ENCODE data around the gene OR5B21.

Gene OR5B21

DNA sequence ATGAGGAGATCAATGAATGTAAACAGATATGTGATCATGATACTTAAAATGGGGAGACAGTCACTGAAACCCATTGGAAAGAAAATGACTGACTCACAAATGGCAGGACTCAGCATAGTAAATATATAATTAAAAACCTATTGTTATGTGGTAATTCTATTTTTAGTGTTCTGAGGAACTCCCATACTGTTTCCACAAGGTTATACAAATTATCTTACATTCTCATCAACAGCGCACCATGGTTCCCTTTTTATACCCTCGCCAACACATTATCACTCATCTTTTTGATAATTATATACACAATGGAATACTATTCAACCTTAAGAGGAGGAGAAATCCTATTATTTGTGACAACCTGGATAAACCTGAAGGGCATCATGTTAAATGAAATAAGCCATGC is 17.1 kb downstream of the OR5B21 start:
- DNase-seq = no peak

DNA sequence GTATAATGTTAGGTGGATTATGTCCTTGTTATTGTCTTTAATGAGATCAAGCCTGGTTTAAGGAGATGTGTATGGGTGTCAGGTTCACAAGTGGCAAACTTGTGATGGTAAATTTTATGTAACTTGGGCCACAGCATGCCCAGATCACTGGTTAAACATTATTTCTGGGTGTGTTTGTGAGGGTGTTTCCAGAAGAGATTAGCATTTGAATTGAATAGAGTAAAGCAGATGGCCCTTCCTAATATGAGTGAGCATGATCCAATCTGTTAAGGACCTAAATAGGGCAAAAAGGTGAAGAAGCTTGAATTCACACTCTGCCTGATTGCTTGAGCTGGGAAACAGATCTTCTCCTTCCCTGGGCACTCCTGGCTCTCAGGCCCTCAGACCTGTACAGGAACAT is 20.7 kb downstream of the OR5B21 start:
- DNase-seq = no peak

DNA sequence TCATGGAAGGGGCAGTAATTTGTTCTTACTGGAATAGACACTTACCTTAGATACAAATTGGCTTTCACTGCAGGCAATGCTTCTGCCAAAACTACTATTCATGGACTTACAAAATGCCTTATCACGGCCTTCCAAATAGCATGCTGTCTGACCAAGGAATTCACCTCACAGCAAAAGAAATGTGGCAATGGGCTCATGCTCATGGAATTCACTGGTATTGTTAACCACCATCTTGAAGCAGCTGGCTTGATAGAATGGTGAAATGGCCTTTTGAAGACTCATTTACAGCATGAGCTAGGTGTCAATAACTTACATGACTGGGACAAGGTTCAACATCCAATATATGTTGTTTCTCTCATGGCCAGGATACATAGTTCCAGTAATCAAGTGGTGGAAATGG is 21.9 kb downstream of the OR5B21 start:
- DNase-seq = no peak

DNA sequence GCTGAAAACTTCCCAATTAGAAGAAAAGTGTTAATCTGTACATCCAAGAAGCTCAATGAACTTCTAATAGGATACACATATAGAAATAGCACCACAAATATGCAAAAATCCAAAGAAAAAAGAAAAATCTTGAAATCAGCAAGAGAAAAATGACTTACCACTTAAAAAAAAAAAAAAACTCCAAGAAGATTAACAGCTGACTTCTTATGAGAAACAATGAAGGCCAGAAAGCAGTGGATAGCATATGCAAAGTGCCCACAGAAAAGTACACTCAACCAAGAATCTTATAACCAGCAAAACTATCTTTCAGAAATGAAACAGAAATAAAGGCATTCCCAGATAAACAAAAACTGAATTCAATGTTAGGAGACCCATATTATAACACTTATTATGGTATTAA is 36.0 kb downstream of the OR5B21 start:
- no peak for DNase-seq

DNA sequence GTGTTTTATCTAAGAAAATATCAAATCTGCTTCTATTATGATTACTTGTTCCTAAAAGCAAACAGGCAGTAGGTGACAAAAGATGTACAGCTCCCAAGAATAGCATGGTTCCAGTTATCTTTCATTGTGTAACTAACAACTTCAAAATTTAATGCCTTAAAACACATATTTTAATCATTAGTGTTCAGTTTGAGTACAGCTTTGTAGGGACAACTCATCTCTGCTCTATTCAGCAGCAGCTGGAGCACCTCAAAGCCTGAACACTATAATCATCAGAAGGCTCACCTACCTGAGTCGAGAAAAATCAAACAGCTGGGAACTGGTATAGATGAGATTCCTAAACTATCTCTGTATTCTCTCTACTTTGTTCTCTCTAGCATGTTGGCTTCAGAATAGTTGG is 41.6 kb downstream of the OR5B21 start:
- DNase-seq = no peak

DNA sequence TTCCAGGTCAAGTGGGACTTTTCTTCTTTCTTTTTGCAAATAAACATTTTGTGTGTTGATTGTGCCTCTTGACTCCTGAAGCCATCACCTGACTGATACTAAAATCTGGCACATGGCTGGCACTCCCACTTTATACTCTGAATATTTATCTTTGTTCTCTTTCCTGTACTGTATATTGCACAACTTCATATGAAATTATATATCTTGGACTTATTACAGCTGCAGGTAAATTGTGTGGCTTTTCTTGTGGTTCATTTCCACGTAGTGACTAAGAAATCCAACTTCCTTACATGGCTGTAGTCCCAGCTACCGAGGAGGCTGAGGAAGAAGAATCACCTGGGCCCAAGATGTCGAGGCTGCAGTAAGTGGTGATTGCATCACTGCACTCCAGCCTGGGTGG is 42.2 kb downstream of the OR5B21 start:
- no peak for DNase-seq

Measured in activated CD4-positive, alpha-beta T cell treated with anti-CD3 and anti-CD28 coated beads, Interleukin-2, Interleukin-6, amounts not matched to agents 100 ng/mL and 50 ng/mL, durations not matched to agents 16 hours and 8 hours (primary cell).